Stimulated activated CD8-positive, alpha-beta memory T cell treated with anti-CD3 and anti-CD28 coated beads, Interleukin-2, amount 100 ng/mL, for 1 hour (primary cell): ENCODE results near the gene ALG1L2.
A peak's percentile ranks its signal among the peaks of the same experiment; 100 is the strongest.
"Not testable (repeated sequence)": the region's sequence is repeated elsewhere in the genome, so short reads cannot be mapped to it uniquely, and the experiment has no call there.

Source experiments
- DNase-seq, 2 donors: peaks; one replicate each; pipeline ENCODE4 v3.0.0-alpha.2; 2020; ENCODE audit warnings: low read depth in 2 of 2

ALG1L2 gene

GRCh38 chr3:130093741-130094391 lies 12.2 kb downstream of the ALG1L2 start:
- DNase-seq, result no peak

- DNase-seq, result not testable (repeated sequence)
Measured at GRCh38 chr3:130094491-130094941, 12.9 kb downstream of the ALG1L2 start.

DNA sequence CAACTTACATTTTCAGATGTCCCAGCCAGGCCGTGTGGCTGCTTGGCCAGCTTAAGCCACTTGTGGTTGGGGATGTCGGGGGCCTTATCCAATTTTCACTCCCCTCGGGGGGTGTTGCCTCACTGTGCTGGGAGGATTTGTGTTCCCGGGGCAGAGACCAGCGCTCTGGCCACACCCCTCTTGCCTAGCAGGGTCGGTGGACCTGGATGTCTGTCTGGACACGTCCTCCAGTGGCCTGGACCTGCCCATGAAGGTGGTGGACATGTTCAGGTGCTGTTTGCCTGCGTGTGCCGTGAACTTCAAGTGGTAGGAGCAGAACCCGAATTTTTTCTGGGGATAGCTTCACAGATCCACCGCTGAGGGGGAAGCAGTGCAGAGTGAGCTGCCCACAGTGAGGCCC lies 14.2 kb downstream of the ALG1L2 start:
- DNase-seq, result not testable (repeated sequence)

DNA sequence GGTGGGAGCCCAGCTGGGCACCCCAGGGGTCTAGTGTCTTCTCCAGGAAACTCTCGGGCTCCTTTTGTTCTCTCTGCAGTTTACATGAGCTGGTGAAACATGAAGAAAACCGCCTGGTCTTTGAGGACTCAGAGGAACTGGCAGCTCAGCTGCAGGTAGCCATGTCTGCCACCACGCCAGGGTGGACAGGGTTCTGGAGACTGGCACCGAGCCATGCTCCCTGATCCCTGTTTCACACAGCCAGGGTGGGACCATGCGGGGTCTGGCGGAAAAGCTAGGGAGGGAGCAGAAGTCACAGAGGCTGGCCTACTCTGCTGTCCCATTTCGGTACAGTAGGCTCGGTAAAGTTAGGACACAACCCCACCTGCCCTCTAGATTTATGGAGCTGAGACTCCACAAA lies 15.5 kb downstream of the ALG1L2 start:
- not testable (repeated sequence) for DNase-seq

DNA sequence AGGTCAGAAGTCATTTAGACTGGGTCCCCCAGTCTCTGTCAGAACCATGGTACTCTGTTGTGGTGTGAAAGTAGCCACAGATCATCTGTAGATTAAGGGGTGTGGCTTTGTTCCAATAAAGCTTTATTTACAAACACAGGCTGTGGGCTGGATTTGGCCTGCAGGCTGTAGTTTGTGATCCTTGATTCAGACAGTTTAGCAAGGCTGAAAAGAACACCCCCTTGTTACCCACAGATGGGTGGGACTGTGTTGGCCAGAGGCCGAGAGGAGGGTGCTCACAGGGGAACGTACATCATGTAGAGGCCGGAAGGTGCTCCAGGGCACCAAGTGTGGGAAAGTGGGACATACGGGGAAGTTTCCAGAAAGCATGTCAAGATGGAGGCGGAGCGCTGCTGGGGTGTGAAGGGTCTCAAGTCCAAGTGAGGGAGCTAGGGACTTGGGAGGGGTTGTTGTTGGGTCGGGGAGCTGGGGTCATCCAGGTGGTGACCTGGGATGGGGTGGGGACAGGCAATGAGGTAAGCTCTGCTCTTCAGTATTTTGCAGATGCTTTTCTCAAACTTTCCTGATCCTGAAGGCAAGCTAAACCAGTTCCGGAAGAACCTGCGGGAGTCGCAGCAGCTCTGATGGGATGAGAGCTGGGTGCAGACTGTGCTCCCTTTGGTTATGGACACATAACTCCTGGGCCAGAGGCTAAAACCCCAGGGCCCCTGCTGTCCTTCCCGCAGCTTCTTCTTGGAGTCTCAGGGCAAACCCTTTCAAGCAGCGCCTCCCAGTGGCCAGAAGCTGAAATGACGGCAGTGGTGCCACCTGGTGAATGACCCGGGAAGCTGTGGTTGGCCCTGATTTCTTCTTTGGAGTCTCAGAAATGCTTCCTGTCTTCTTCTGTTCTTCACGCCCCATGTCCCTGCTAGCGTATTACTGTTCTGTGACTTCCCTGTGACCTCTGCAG lies 16.3 kb downstream of the ALG1L2 start:
- not testable (repeated sequence) for DNase-seq

- DNase-seq, result not testable (repeated sequence)
Measured at GRCh38 chr3:130098639-130099385, 17.2 kb downstream of the ALG1L2 start.

- DNase-seq, result not testable (repeated sequence)
Measured at GRCh38 chr3:130102545-130102944, 20.9 kb downstream of the ALG1L2 start.

DNA sequence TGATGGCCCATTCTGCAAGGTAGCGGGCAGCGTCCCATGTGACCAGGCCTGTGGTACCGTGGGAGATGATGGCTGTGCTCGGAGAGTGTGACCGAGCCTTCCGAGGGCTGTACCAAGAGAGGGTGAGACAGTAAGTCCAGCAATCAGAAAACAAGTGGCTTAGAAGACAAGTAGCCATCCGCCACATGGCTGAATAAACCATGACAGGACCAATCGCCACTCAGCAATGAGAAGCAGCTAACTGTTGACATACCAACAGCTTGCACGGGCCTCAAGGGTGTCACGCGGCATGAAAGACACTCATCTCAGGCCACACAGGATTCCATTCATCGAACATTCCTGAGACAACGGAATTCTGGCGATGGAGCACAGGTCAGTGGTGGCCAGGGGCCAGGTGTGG lies 22.6 kb downstream of the ALG1L2 start:
- DNase-seq, result not testable (repeated sequence)

DNA sequence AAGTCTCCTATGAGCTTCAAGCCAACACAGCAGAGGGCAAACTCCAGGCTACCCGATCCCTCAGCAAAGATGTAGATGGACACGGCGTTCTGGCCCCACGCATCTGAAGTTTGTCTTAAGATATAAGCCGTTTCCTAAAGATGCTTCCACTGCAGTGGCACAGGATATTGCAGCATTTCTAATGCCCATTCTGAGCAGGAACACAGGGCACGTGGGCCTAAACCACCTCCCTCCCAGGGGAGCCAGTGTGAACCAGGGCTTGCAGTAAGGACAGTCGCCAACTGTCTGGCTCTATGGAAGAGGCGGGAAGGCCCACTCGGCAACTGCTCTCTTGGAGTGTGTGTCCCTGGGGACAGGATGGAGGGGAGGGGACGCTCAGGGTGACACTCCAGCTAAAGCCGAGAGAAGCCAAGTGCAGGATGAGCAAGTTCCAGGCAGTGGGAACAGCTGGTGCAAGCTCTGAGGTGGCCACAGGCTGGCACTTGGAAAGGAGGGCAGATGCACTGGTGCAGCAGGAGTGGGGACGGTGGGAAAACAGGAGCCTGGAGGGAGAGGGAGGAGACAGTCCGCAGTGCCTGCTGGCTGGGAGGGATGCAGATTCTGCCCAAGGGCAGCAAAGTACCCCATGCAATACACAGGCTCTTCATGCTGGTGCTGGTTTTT lies 25.8 kb downstream of the ALG1L2 start:
- DNase-seq, result not testable (repeated sequence)

- DNase-seq, result not testable (repeated sequence)
Measured at GRCh38 chr3:130108836-130109585, 27.4 kb downstream of the ALG1L2 start.

DNA sequence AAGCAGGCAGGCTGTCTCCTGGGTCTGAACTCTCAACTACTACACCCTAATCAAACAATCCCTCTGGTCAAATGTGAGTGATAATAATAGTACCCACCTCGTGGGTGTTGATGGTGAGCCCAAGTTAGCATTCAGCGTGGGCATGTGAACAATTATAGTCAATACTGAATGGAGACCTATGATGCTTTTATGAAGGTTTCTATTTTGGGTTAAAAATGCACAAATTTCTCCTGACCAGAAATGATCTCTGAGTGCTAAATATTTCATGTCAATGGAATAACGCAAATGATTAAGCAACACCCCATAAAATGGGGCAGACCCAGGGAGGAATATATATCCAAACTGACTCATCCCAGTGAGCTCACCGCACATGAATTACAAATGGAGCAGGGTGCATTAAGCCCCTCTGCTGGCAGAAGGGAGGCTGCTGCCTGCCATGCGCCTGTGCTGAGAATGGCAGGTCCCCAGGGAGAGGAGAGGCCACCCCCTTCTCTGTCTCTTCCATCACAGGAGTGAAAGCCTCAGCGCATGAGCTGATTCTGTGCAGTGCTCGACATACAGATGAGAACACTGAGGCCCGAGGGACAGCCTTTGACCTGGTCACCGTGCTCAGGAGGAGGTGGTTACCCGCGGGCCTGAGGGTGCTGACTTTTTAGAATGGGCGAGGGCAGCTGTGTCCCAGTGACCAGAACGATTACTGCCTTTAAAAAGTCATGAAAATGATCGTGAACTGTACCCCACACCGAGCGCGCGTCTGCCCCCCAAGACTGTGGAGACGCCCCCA lies 28.9 kb downstream of the ALG1L2 start:
- not testable (repeated sequence) for DNase-seq

- peak; percentile 96 to 99 for DNase-seq
Measured at GRCh38 chr3:130111185-130111864, 29.7 kb downstream of the ALG1L2 start.

DNA sequence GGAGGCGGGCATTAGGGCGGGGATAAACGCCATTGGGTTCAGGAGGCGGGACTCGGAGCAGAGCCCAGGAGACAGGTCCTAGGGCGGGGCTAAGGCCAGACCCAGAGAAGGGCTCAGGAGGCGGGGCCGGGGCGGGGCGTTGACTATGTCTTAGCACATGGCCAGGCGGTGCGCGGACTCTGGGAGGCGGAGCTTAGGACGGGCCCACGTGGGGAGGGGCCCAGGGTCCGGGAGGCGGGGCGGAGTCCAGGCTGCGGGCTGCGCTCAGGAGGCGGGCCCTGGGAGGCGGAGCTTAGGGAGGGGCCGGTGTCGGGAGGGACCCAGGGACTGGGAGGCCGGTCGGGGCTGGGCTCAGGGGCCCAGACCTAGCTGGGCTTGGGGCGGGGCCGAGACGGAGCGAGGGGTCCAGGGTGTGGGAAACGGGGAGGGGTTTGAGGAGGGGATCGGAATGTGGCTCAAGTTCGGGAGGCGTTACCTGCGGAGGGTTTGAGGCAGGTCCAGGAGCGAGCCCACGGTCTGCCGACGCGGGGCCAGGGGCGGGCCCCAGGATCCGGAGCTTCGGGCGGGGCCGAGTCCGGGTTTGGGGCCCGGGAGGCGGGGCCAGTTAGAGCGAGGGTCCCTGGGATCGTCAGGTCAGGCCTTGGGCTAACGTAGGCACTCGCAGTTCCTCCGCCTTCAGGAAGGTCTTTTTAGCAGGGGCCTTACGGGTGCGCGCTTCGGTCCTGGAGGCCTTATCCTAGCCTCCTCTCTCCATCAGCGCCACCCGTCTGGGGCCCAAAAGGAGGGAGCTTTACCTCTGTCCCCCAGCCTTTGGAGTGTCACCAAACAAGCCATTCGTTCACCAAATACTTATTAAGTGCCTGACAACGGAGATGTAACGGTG lies 30.5 kb downstream of the ALG1L2 start:
- DNase-seq, result peak; percentile 99

DNA sequence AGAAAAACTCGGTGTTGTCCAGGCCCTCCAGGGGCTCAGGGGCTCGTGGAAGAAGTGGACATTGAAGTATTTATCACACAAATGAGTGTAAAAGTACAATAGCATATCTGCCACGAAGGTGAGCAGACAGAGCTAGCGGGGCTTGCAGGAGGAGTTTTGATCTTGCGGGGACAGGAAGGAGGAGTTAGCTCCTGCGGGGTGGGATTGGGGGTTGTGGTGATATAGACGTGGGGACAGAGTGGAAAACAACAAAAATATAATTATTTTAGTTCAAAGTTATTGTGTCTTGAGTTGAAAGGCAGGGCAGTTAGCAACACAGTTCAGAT lies 31.1 kb downstream of the ALG1L2 start:
- not testable (repeated sequence) for DNase-seq

- not testable (repeated sequence) for DNase-seq
Measured at GRCh38 chr3:130115400-130115799, 33.8 kb downstream of the ALG1L2 start.

- DNase-seq, result no peak
Measured at GRCh38 chr3:130117933-130118332, 36.3 kb downstream of the ALG1L2 start.

GRCh38 chr3:130119824-130120223 lies 38.2 kb downstream of the ALG1L2 start:
- DNase-seq, result not testable (repeated sequence)

- DNase-seq, result not testable (repeated sequence)
Measured at GRCh38 chr3:130120291-130120690, 38.7 kb downstream of the ALG1L2 start.
